HG02588 (cell line): Measurements from ENCODE around the gene TACC2.

Source experiments
- ATAC-seq: cut with Tn5 transposase; IDR thresholded peaks from one replicate; pipeline ENCODE4 v1.9.1; 2021; ENCODE audit warnings: mild to moderate bottlenecking, moderate library complexity; ENCODE audit not compliant: unreplicated experiment

TACC2 gene

GRCh38 chr10:122120008-122120744, 131.2 kb downstream of the TACC2 start:
- no peak for ATAC-seq

GRCh38 chr10:122121059-122121458, 132.1 kb downstream of the TACC2 start:
- no peak for ATAC-seq

DNA sequence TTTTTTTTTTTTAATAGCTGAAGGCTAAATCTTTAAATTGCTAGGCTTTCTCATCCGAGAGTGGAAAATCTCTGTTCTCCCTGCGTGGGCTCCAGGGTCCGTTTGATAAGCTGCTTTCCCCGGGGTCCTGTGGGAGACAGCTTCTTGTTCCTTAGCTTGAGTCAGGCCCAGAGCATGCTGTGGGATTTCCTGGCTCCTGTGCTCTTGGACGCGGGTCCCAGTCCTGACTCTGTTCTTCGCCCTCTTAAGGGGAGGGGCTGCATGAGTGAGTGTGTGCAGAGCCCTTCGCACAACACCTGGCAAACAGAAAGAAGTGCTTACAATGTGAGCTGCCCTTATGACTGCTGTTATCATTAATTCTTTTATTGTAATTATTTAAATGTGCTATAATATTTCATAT, 133.5 kb downstream of the TACC2 start:
- ATAC-seq, result no peak

DNA sequence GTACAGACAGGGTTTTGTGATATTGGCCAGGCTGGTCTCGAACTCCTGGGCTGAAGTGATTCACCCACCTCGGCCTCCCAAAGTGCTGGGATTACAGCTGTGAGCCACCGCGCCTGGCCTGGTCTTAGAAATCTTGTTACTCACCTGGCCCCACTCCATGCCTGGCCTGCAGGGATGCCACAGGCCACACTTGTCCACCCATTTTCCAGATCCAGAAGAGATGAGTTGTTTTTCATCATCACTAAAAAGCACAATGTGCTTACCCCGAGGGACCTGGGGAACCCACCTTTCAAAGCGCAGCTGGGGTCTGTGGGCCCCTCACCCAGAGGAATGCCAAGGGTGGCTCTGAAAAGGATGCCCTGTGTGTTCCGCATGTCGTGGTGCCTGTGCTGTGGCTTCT, 134.2 kb downstream of the TACC2 start:
- no peak for ATAC-seq

GRCh38 chr10:122124342-122124741, 135.4 kb downstream of the TACC2 start:
- no peak for ATAC-seq

DNA sequence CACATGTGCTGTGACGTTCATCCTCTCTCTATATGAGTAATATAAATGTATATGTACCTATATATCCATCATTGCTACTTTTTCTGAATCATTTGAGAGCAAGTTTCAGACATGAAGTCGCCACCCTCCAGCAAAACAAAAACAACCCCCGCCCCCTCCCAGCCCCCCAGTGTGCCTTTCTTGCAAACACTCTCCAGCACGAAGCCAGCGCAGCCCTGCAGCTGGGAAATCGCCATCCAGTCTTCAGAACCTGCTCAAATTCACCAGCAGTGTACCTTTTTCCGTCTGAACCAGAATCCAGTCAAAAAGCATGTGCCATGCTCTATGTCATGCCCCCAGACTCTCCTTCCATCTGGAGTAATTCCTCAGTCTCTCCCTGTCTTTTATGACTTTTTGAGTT, 135.8 kb downstream of the TACC2 start:
- ATAC-seq, result no peak

GRCh38 chr10:122126763-122127659, 138.0 kb downstream of the TACC2 start:
- no peak for ATAC-seq

DNA sequence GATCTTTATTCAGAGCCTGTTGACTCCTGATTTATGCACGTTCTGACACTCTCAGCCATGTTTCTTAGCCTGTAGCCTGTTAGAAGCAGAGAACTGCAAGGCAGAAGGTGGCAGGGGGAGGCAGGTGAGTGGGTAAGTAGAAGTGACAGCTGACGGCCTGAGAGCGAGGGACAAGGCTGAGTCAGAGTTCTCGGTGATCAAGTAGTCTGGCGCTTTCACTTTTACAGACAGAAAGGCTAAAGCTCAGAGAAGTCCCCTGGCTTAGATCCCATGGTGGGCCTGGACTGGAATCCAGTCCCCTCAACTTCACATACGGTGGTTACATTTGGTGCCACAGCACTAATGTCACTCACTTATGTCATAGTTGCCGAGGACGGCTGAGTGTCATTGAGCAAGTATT, 139.0 kb downstream of the TACC2 start:
- ATAC-seq, result no peak

DNA sequence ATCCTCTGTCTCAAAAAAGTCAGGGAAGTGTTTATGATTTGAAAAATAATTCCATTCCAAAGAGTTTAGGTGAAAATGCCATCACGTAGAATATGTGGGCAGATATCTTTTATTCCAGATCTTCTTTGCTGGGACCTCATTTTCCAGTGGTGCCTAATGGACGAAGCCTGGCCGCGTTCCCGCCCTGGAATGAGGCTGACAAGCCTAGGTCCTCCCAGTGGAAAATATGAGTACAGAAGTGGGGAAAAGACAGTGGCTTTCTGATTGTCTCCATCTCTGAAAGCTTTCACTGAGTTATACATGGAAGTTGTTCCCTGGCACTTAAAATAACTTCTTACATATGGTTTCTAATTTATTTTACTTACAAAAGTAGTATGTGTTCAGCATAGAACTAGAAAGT, 139.4 kb downstream of the TACC2 start:
- no peak for ATAC-seq

GRCh38 chr10:122130474-122131110, 141.6 kb downstream of the TACC2 start:
- no peak for ATAC-seq

GRCh38 chr10:122132331-122132755, 143.4 kb downstream of the TACC2 start:
- ATAC-seq, result no peak

GRCh38 chr10:122132882-122133565, 144.1 kb downstream of the TACC2 start:
- ATAC-seq, result no peak

- ATAC-seq, result no peak
Measured at GRCh38 chr10:122135251-122136025, 146.5 kb downstream of the TACC2 start.

DNA sequence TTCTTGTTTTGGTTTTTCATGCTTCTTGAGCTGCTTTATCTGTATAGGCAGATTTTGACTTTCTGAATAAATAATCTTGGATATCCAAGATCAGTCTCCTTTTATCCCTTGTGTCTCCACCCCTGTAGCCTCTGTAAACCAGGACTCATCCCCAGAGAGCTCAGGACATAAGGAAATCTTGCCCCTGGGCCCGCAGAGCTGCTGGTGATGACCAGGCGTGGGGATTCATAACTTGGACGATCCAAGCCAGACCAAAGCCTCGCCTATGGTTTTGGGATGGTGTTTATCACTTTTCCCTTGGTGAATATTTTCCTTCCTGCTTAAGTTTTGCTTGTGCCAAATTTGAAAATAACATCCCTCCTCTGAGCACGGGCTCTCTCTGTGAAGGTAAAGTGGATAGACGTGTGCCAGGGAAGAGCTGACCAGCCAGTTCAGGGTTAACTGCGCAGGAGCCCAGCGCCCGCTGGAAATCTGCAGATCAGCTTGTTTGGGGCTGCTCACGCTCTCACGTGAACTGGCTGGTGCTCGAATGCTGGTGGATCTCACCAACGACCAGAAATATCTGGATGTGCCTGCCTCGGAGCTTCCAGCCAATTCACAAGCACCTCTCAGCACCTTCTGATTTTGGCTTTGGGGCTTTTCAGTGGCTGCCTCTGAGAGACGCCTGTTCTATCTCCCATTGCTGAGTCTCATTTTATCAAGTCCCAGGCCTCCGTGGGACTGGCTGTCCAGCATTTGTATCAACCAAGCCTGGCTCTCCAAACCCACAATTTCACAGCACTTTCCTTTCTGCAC, 150.1 kb downstream of the TACC2 start:
- no peak for ATAC-seq

GRCh38 chr10:122139627-122140170, 150.7 kb downstream of the TACC2 start:
- ATAC-seq, result no peak

DNA sequence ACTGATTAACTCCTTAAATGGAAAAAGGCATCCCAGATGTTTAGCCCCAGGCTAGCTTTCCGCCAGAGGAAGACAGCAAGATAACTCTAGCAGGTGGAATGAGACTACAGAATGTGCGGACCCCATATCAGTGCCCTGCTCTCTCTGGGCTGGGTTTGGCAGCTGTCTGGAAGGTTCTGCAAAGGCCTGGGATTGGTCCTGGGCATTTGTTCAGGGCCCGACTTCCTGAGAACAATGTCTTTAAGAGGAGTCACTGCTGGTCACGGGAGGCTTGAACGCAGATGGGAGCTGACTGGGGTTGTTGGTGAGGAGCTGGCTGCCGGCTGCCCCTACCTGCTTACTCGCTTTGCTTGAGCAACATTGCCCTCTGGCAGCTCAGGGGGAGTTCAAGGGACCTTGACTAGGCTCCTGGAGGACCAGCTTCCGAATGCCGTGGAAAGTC, 151.5 kb downstream of the TACC2 start:
- no peak for ATAC-seq

- ATAC-seq, result no peak
Measured at GRCh38 chr10:122140941-122141623, 152.1 kb downstream of the TACC2 start.

DNA sequence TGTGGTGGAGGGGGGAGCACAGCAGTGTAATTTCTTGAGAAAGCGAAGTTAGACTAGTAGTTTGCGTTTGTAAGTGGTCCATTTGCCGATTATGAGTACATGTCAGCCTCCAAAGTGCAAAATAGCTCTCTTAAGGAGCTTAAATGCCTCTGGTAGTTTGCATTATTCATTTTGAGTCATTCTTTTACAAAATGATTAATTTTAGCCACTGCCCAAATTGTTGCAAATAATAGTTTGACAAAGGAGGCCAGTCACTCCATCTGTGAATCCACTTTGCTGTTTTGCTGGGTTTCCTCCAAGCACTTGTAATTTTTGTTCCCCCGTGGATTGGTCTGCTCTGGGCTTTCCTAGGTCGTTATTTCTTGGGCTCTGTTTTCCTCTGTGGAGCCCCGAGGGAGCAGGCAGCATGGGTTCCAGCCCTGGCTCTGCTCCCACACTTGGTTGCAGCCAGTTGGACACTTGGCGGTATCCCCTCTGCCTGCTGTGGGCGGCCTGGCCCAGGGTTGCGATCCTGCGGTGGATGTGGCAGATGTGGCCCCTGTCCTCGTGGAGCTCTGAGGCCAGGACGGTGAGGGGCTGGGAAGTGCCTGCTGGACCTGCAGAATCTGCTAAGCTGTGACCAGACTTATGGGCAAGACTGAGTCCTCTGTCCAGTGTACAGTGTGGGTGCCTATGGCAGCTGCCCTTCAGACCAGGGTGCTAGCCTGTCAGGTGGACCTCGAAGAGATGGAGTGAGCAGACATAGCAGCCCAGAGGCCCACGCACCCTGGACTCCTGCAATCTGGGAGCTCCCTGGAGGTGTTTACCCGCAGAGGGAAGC, 153.1 kb downstream of the TACC2 start:
- no peak for ATAC-seq
